GM12891 (cell line): ENCODE measurements around the gene CHMP1A.

ENCODE experiments used
- POLR2A ChIP-seq: IDR thresholded peaks from 2 replicates; pipeline ENCODE4 v1.6.1; 2011; ENCODE audit warnings: low read depth, low read length, control low read depth
- TAF1 ChIP-seq: IDR thresholded peaks from 2 replicates; pipeline ENCODE4 v1.6.1; 2011; ENCODE audit warnings: low read depth, low read length, control low read depth

DNA sequence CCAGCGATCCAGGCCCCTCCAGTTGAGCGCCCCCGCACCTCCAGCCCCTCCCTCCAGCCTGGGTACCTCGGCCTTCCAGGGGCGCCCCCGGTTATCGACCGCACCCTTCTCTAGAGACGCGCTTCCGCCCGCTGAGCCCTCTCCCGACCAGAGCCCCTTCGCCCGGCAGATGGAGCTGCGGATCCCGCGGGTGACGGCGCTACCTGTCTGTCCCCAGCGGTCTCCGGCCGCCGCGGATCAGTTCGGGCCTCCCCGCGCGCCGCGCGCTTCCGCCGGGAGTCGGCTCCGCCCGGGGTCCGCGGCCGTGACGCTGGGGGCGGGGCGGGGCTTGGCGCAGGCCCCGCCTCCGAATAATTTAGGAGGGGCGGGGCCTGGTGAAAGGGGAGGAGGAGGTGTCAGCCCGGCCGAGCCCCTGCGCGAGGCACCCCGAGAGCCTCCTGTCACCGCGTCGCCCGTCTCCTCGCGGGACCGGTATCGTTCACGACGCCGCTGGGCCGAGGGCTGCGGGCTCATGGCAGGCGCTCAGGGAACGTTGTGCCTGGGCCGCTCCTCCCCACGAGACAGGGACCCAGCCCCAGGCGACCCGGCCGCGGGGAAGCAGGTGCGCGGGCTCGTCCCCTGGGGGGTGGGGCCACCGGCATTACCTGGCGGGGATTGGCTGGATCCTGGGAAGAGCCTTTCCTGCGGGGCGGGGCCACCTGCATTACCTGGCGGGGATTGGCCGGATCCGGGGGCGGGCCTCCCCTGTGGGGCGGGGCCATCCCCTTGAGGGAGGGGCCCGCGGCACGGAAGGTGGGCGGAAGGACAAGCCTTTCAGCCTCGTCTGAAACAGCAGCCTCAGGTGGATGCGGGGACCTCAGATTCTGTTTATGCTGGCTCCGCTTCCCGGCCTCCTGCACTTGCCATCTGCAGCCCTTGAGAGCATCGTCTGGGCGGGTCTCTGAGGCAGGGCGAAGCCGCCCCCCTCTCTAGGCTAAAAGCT, 44.2 kb upstream of the CHMP1A start, which contains the start of gene SPATA2L:
- TF ChIP-seq POLR2A, result no peak
- TF ChIP-seq TAF1, result no peak
